NCI-H526 treated with DMSO at 0.1 percent for 48 hours (cell line): ENCODE measurements around the gene HASPIN.
"Not testable (repeated sequence)": the region's sequence is repeated elsewhere in the genome, so short reads cannot be mapped to it uniquely, and the experiment has no call there.

ENCODE experiments used
- DNase-seq: peaks from one replicate; lab custom pipeline; 2025; lab: John Stamatoyannopoulos, UW

HASPIN gene

DNA sequence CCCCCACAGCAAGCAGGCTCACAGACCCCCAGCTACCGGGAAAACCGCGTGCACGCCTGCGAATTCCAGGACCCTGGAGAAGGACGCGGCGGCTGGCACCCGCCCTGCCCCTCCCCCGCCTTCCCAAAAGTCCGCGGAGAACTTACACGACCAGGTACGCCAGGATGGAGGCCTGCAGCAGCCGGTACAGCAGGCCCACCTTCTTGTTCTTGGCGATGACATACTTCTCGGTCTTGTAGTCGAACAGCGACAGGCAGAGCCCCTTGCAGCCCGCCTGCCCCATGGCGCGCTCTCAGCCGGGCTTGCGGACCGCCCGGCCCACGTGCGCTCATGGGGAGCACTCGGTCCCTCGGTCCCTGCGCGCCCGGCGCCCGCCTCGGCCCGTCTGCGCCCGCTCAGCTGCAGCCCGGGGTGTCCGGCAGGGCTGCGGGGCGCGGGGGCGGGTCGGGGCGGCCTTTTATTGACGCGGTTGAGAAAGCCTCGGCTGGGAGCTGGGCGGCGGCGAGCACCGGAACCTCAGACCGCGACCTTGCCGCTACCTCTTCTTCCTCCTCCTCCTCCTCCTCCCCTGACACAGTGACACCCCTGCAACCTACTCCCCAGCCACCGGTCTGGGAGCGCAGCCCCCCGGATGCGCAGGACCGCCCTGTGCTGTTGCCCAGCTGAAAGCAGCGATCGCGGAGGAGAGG lies 27.8 kb upstream of the HASPIN start, which contains the start of gene P2RX5:
TSS of gene P2RX5 (minus strand) at position 433 of the 689 bp plus-strand sequence. CDS start at position 283, 150 bp downstream.
- DNase-seq, result no peak

DNA sequence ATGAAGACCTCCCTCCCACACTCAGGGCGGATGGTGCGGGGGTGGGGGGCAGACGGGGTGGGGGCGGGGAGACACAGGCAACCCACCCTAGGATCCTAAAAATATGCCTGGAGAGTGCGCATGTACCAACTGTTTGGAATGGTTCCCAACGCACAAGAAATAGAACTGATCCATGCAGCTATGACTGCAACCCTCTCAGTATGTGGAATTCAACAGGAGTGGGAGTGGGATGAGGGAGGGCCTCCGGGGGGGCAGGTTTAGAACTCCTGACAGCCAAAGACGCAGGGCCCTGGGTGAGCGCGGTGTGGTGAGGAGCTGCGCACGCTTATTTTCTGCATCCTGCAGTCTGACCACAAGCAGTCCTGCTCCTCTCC lies 26.6 kb upstream of the HASPIN start:
- no peak for DNase-seq

DNA sequence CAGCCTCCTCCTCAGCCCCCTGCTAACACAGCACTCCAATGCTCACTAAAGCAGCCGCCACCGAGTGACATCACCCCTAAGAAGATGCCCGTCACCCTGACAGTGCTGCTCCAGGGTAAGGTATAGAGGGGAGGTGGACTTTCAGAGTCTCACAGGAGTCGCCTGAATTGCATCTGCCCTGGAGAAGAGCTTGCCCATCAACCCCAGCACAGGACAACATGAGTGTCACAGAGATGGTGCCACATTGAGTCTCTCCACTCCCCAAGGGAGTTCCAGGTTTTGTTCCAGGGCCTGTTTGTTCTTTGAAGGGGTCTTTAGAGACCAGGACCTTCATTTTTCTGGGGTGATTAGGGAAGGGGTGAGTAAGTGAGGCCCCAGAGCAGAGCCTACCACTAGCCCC lies 25.6 kb upstream of the HASPIN start:
- DNase-seq, result no peak

DNA sequence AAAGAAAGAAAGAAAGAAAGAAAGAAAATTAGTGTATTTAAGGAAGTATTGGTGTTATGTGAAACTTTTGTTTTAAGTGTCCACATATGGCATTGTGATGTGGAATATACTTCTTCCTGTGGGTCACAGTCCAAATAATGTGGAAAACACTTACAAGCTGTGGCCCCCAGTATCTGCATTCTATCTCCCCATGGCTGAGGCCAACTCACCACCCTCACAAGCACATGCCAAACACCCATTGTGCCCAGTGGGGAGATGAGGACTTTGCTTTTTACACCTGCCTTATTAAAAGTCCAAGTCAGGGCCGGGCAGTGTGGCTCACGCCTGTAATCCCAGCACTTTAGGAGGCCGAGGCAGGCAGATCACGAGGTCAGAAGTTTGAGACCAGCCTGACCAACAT lies 23.8 kb upstream of the HASPIN start:
- DNase-seq, result no peak

DNA sequence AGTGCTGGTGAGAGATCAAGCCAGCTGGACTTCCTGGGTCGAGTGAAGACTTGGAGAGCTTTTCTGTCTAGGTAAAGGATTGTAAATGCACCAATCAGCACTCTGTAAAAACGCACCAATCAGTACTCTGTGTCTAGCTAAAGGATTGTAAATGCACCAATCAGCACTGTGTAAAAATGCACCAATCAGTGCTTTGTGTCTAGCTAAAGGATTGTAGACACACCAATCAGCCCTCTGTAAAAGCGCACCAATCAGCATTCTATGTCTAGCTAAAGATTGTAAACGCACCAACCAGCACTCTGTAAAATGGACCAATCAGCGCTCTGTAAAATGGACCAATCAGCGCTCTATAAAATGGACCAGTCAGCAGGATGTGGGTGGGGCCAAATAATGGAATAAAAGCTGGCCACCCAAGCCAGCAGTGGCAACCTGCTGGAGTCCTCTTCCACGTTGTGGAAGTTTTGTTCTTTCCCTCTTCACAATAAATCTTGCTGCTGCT lies 21.6 kb upstream of the HASPIN start:
- DNase-seq, result not testable (repeated sequence)

DNA sequence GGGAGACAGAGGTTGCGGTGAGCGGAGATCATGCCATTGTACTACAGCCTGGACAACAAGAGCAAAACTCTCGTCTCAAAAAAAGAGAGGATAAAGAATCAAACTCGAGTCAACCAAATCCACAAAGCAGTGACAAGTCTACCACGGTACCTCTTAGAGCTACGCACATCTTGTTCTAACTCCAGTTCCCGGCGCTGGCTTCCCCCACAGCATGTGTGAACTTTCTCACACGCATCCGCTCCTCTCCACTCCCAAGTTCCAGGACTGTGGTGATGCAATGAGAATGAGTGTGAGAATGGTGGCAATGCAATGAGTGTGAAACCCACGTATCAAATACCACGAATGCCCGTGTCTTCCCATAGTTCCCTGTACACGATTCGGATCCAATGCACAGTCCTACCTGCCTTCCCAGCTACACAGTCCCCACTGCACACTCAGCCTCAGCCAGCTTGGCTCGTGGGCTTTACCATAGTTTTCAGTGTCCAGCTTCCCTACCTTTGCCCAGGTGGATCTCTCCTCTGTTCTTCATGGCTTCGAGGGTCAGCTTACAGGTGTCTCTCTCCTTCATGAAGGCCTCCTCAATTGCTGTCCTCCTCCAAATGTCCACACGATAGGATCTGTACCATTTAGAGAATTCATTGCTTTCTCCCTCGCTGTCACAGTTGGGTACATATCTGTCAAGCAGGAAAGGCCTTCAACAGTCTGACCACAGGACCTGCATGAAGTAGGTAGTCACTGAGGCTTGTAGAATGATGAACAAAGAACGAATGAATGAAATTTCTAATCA lies 18.6 kb upstream of the HASPIN start:
- no peak for DNase-seq

DNA sequence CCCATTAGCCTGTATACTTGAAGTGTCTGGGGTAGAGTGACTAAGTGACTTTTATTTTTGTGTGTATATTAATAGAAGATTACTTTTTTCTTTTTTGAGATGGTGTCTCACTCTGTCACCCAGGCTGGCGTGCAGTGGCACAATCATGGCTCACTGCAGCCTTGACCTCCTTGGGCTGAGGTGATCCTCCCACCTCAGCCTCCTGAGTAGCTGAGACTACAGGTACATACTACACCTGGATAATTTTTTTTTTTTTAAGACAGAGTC lies 18.1 kb upstream of the HASPIN start:
- not testable (repeated sequence) for DNase-seq

DNA sequence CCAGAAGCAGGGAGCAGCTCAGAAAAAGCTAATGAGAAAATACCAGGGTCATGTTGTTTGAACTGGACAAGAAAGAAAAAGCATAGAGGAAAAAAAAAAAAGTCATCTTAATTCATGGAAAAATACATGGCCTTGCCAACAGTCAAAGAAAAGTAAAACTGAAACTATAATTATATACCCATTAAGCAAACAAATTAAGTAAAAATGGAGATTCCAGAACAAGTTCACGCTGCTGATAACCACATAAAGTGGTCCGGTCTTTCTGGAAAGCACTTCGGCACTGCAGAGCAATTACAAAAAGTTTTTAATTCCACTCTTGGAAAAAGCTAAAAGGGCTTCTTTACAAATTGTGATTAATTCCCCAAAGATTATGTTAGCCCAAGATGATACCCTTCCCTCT lies 15.3 kb upstream of the HASPIN start:
- DNase-seq, result no peak

DNA sequence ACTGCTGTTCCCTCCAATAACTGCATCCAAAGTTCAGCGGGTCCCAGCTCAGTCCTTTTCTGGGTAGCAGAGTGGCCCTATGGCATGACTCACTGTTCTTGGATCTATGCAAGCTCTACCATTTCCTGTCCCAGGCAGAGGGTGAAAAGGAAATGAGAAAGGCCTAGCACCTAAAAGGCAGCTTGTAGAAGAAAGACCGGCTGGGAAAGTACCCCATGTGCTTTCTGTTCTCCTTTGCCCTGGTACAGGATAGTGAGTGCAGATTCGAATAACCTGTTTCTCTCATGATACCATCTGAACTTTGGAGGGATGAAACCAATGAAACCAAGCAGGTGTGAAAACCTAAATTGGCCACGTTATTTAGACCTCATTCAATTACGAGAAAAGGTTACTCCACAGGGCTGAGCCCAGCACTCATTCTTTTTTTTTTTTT lies 12.7 kb upstream of the HASPIN start:
- no peak for DNase-seq

DNA sequence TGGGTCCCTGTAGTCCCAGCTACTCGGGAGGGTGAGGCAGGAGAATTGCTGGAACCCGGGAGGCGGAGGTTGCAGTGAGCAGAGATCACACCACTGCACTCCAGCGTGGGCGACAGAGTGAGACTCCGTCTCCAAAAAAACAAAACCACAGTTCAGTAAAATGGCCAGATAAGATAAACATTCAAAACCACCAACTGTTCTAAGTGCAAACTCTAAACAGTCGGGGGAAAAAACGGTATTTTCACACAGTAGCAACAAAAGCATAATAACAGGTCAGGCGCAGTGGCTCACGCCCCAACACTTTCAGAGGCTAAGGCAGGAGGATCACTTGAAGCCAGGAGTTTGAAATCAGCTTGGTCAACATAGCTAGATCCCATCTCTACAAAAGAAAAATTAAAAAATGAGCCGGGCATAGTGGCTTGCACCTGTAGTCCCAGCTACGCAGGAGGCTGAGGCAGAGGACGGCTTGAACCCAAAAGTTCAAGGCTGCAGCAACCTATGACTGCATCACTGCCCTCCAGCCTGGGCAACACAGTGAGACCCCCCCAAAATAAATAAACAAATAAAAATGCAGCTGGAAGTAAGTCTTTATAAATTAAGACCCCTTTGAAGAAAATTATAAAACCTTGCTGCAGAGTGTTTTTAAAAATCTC lies 10.8 kb upstream of the HASPIN start:
- DNase-seq, result no peak

DNA sequence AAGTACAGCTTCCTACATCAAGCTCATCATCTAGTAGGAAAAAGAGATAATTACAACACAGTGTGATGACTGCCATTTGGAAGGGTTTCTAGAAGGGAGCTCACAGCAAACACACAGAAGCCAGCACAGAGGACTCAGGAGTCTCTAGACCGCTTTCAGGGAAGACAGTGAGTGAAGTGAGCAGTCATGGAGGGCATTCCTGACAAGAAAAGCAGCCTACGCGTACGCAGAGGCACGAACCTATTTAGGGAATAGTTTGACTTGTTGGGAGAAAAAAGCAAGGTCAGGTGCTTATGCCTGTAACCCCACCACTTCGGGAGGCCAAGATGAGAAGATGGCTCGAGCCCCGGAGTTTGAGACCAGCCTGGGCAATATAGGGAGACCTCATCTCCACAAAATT lies 8.4 kb upstream of the HASPIN start:
- DNase-seq, result no peak

DNA sequence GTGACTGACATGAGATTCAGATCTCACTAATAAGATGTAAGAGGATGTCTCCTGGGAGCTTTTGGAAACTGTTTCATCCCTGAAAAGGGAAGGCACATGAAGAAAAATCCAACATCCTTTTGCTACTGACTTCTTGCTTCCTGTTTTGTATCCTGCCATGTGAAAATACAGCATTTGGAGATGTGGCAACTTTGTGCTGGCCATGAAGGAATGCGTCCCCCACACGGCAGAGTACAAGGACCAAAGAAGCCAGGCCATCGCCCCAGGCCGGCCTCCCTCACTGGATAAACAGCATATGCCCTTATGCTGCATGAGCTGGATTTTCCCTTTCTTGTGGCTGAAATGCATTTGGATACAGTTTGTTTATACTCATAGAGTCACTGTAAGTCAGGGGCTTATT lies 5.5 kb upstream of the HASPIN start:
- DNase-seq, result no peak

DNA sequence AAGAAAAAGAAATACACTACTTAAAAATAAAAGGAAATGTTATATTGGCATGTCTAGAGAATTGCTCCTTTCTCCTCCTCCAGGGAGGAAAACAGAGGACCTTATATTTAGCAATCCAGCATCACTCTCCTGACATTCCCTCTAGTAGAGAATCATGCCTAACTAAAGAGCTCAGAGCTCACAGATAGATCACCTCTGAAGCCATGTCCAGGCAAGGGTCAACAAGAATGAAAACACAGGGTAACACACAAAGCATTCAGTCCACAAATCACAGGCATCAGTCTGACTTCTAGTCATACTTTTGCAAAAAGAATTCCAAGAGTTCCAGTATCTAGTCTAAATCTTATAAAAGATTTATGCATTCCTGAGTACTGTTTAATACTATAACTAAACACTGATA lies 4.4 kb upstream of the HASPIN start:
- DNase-seq, result no peak

DNA sequence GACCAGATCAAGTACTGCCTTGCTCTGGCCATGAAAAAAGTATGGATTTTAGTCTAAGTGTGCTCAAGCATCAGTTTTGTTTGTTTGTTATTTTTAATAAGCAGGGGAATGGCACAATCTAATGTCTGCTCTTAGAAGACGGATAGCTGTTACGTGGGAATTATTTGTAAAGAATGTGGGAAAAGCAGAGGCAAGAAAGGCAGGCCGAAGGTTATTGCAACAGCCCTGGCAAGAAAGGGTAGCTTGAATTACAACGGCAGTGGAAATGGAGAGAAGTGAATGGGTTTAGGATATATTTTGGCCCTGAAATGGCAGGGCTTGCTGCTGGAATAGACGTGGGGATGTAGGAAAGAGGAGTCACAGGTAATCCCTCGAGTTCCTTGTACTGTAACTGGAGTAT lies 987 bp upstream of the HASPIN start:
- DNase-seq, result no peak

DNA sequence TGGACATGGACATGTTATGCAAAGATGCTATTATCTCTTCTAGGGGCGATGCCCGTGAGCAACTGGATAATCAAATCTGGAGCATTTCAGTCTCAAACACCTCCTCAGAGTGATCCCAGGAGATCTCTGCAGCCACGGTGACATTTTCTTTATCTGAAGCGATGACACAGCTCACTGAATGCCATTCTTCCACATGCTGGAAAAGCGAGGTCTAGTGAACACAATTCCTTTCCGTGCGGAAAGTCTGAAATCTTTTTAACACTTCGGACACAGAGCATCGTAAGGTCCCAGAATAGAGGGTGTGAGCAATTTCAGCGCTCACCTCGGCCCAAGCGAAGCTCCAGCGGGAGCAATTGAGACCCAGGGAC lies 531 bp upstream of the HASPIN start:
- no peak for DNase-seq

DNA sequence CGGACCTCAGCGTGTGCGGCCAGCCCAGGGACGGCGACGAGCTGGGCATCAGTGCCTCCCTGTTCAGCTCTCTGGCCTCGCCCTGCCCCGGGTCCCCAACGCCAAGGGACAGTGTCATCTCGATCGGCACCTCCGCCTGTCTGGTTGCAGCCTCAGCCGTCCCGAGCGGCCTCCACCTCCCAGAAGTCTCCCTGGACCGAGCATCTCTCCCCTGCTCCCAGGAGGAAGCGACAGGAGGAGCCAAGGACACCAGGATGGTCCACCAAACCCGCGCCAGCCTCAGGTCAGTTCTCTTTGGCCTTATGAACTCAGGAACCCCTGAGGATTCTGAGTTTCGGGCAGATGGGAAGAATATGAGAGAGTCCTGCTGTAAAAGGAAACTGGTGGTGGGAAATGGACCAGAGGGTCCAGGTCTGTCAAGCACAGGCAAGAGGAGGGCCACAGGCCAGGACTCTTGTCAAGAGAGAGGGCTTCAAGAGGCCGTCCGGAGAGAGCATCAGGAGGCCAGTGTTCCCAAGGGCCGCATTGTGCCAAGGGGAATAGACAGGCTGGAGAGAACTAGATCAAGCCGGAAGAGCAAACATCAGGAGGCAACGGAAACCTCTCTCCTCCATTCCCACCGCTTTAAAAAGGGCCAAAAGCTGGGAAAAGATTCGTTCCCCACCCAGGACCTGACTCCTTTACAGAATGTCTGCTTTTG lies 825 bp downstream of the HASPIN start:
- no peak for DNase-seq

DNA sequence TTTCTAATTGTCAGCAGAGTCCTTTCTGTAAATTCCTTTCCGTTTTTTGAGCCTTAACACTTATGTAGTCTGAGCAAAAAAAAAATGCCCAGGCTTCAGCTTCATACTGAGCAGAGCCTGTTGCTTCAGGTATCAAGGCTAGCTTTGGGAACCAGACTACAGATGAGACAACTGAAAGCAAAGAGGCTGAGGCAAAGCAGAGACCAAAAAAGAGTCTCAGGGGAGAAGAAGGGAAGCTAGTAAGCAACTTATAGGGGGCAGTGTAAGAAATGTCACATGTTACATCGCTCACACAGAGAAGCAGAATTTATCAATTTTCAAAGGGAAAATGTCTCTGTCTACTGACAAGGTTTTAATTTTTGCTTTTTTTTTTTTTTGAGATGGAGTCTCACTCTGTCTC lies 3.3 kb downstream of the HASPIN start:
- no peak for DNase-seq

DNA sequence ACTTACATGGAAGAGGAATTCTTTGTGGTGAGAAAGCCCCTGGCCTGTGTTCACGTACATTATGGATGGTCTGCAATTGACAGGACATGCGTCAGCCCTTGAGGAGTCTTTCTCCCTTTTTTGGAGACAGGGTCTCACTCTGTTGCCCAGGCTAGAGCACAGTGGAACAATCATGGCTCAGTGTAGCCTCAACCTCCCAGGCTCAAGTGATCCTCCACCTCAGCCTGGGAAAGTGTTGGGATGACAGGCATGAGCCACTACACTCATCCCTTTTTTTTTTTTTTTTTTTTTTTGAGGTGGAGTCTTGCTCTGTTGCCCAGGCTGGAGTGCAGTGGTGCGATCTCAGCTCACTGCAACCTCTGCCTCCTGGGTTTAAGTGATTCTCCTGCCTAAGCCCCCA lies 4.4 kb downstream of the HASPIN start:
- not testable (repeated sequence) for DNase-seq

DNA sequence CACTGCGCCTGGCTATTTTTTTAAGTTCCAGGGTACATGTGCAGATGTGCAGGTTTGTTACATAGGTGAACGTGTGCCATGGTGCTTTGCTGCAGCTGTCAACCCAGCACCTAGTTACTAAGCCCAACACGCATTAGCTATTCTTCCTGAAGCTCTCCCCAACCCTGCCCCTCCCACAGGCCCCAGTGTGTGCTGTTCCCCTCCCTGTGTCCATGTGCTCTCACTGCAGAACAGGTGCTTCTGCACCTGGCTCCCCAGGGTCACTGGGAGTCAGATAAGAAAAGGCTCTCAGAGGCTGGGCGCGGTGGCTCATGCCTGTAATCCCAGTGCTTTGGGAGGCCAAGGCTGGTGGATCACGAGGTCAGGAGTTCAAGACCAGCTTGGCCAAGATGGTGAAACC lies 6.2 kb downstream of the HASPIN start:
- DNase-seq, result no peak

DNA sequence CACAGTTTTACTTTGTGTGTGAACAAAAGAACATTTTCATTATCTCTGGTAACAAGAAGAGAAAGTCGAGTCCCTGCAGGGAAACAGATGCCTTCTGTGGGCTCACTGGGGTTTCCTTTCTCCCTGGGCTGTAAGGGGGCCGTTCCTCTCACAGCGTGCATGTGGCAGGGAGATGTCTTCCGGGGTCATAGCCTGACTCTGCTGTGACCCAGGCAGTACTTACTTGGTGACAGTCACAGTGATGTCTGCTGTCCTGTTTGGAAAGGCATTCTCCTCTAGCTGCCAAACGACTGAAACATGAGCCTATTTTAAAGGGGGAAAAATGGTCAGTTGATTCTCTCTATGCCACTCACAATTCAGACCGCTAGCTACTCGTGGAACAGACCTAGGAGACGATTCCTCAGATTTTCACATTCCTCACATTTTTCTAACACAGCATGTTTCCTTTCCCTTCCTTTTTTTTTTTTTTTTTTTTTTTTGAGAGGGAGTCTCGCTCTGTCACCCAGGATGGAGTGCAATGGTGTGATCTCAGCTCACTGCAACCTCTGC lies 7.3 kb downstream of the HASPIN start:
- no peak for DNase-seq

DNA sequence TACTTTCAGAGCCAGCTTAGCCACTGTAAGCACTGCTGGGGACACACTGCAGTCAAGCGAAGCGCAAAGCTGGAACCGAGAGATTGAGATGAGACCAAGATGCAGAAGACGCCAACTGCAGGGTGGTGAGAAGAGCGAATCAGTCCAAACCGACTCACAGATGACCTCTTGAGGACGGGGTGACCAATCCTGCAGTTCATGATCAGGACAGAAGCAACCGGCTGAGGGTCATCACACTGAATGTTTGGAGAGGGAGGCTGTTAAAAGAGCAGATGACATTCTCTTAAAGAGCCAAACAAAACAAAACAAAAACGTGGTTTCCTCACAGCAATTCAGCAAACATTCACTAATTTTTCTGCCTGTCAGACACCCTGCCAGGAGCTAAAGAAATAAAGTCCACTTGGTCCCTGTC lies 8.5 kb downstream of the HASPIN start:
- DNase-seq, result no peak

DNA sequence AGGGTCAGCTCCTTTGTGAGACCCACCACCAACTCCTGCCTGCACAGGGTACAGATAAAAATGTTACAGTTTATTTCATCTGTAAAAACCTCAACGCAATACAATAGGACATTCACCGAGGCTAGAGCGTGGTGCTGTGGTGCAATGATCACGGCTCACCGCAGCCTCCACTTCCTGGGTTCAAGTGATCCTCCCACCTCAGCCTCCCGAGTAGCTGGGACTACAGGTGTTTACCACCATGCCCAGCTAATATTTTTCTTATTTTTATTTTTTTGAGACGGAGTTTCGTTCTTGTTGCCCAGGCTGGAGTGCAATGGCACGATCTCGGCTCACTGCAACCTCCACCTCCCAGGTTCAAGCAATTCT lies 11.2 kb downstream of the HASPIN start:
- DNase-seq, result not testable (repeated sequence)
